ENCODE measurements around the gene OSBPL2. TPM values are rescaled to one million over a fixed set of nuclear protein-coding genes. Genes with fewer than 3 reads are reported as not detected.

Gene OSBPL2
- total and polyA plus RNA-seq, 2 experiments from 2014 or later, result 16.6 to 31.2 TPM

GRCh38 chr20:62259294-62259565 is 20.9 kb downstream of the OSBPL2 start (continued):
- no peak for TF ChIP-seq ZNF462 (CRISPR knock-in tag; IDR thresholded peaks at IDR 0.05)

GRCh38 chr20:62262064-62262463 is 23.7 kb downstream of the OSBPL2 start:
- no peaks in the 10 kb centered on the region; the same call in 2 of the 3 replicates for H3K4me1 Mint-ChIP-seq
- ATAC-seq (no peak), DNase-seq (ENCODE audit: low spot score) (no peak)
- no peak overlapping the region for H3K4me3 Mint-ChIP-seq
- Histone ChIP-seq H3K27me3 (ENCODE audit: insufficient read depth) (no peaks in the 10 kb centered on the region), H3K4me2 (no peak overlapping the region), H3K79me2 (replicated peaks; ENCODE audit: insufficient read depth) (peaks cover 7% of the 10 kb centered on the region; the same call in 1 of the 2 replicates), H3F3A (replicated peaks; ENCODE audit: low read depth) (no peaks in the 10 kb centered on the region), H3K9me2 (ENCODE audit: insufficient read depth) (no peaks in the 10 kb centered on the region), H4K20me1 (replicated peaks; ENCODE audit: insufficient read depth) (no peaks in the 10 kb centered on the region; the same call in 1 of the 2 replicates), H3K36me3 (ENCODE audit: insufficient read depth) (peaks cover 16% of the 10 kb centered on the region), H2AFZ (no peak overlapping the region), H3K4me1 (ENCODE audit: insufficient read depth) (no peaks in the 10 kb centered on the region), H3K27ac (ENCODE audit: low read depth) (no peak overlapping the region), H3K4me3 (no peak overlapping the region)
- peaks cover 2% of the 10 kb centered on the region for H3K27me3 Mint-ChIP-seq (ENCODE audit: insufficient read depth, low read depth, poor library complexity)
- peaks cover 56% of the 10 kb centered on the region for H3K36me3 Mint-ChIP-seq (ENCODE audit: low read depth)
- TF ChIP-seq ZNF331 (CRISPR knock-in tag; IDR thresholded peaks at IDR 0.05; ENCODE audit: low read depth), result no peak
- no peak for TF ChIP-seq POLR2AphosphoS5 (IDR thresholded peaks at IDR 0.05; ENCODE audit: low read depth)
- no peak overlapping the region for H3K27ac Mint-ChIP-seq
- H3K9me3 Mint-ChIP-seq, result peaks cover 13% of the 10 kb centered on the region; the same call in 2 of the 3 replicates

GRCh38 chr20:62263396-62263795 is 25.1 kb downstream of the OSBPL2 start:
- H3K27ac Mint-ChIP-seq, result no peak overlapping the region
- H3F3A ChIP-seq (replicated peaks; ENCODE audit: low read depth), result no peaks in the 10 kb centered on the region
- H4K20me1 ChIP-seq (replicated peaks; ENCODE audit: insufficient read depth), result no peaks in the 10 kb centered on the region; the same call in 1 of the 2 replicates
- peaks cover 2% of the 10 kb centered on the region for H3K27me3 Mint-ChIP-seq (ENCODE audit: insufficient read depth, low read depth, poor library complexity)
- no peaks in the 10 kb centered on the region; the same call in 2 of the 3 replicates for H3K4me1 Mint-ChIP-seq
- H3K36me3 Mint-ChIP-seq (ENCODE audit: low read depth), result peaks cover 59% of the 10 kb centered on the region
- H3K4me3 Mint-ChIP-seq, result no peak overlapping the region
- no peaks in the 10 kb centered on the region for H3K9me2 ChIP-seq (ENCODE audit: insufficient read depth)
- no peak overlapping the region for H3K4me3 ChIP-seq
- ATAC-seq (no peak), DNase-seq (ENCODE audit: low spot score) (no peak)
- H3K9me3 Mint-ChIP-seq, result peaks cover 13% of the 10 kb centered on the region; the same call in 2 of the 3 replicates
- H3K79me2 ChIP-seq (replicated peaks; ENCODE audit: insufficient read depth), result peaks cover 1% of the 10 kb centered on the region; the same call in 1 of the 2 replicates
- no peak overlapping the region for H3K27ac ChIP-seq (ENCODE audit: low read depth)
- peaks cover 16% of the 10 kb centered on the region for H3K36me3 ChIP-seq (ENCODE audit: insufficient read depth)
- H3K4me2 ChIP-seq, result no peak overlapping the region
- no peaks in the 10 kb centered on the region for H3K27me3 ChIP-seq (ENCODE audit: insufficient read depth)
- H2AFZ ChIP-seq, result no peak overlapping the region
- no peaks in the 10 kb centered on the region for H3K4me1 ChIP-seq (ENCODE audit: insufficient read depth)
- TF ChIP-seq EZH2phosphoT487 (IDR thresholded peaks at IDR 0.05; ENCODE audit: unreplicated experiment), result no peak
- no peak for TF ChIP-seq ZNF462 (CRISPR knock-in tag; IDR thresholded peaks at IDR 0.05)

Data from GM23338 (cell line).